ENCODE data around the gene GSDME.

GSDME gene

DNA sequence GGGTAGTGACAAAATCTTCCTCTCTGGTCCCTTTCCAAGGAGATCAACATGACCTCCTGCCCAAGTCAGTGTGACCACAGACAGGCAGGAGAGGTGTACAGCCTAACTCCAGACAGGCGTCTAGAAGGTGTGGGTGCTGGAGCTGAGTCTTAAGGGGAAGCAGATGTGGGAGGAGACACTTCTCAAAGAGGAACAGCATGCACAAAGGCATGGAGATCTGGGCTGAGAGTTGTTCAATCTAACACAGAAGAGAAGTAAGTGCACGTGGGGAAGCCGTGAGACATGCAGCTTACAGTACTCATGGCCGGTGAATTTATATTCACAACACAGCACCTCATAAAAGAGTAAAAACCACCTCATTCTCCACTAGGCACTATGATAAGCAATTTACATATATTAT, 23.8 kb upstream of the GSDME start:
- no peak overlapping the region for H3K4me3 ChIP-seq (ENCODE audit: low read depth, low read length)
- H3K9me3 ChIP-seq (ENCODE audit: control insufficient read depth, insufficient read depth, low read depth, low read length), result no peaks in the 10 kb centered on the region
- ChIA-PET POLR2A (no interaction called here), CTCF (interaction anchor here (0.6 to 1.0 kb wide), 3 partner anchors 32 to 94 kb away, joined by 3 to 5 read pairs (median 4); no protein-coding TSS in a partner anchor)
- H3K4me1 ChIP-seq (ENCODE audit: control insufficient read depth, insufficient read depth, low read length), result no peaks in the 10 kb centered on the region
- no peak for TF ChIP-seq GLI2 (tag by site-specific recombination; IDR thresholded peaks at IDR 0.05; ENCODE audit: borderline replicate concordance, low read depth)
- TF ChIP-seq ZNF366 (tag by site-specific recombination; conservative IDR thresholded peaks at IDR 0.05), result no peak
- no peak for TF ChIP-seq ZSCAN16 (tag by site-specific recombination; IDR thresholded peaks at IDR 0.05)
- TF ChIP-seq ZNF292 (tag by site-specific recombination; IDR thresholded peaks at IDR 0.05; ENCODE audit: borderline replicate concordance, low read depth), result no peak
- TF ChIP-seq ZNF776 (tag by site-specific recombination; IDR thresholded peaks at IDR 0.05; ENCODE audit: borderline replicate concordance), result no peak
- no peak for TF ChIP-seq ZBTB26 (tag by site-specific recombination; optimal IDR thresholded peaks at IDR 0.05)
- no peak for TF ChIP-seq ZNF140 (tag by site-specific recombination; IDR thresholded peaks at IDR 0.05)
- H3K27ac ChIP-seq (ENCODE audit: extremely low read depth, low read depth, low read length), result no peak overlapping the region
- H3K36me3 ChIP-seq (ENCODE audit: control insufficient read depth in 2 of 2, insufficient read depth in 1 of 2, low read length in 2 of 2), result no peaks in the 10 kb centered on the region

DNA sequence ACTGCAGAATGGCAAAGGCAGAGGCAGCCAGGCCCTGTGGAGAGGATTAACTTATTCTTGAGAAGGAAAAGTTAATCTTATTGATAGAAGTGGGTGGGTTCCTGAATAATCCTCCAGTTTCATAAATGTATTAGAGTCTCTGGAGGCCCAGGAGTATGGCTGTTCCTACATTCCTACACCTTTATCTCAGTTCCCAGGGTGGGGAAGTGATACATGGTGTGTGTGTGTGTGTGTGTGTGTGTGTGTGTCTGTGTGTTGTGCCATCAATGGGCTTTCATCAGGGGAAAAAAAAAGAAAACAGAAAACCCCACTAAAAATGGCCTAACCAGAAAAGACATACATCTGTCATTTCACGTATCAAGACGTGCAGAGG, 22.0 kb upstream of the GSDME start:
- TF ChIP-seq GLI4 (tag by site-specific recombination; IDR thresholded peaks at IDR 0.05) (no peak), MEIS1 (CRISPR knock-in tag; IDR thresholded peaks at IDR 0.05; ENCODE audit: borderline replicate concordance) (no peak), ZBTB21 (tag by site-specific recombination; IDR thresholded peaks at IDR 0.05) (no peak), SETDB1 (IDR thresholded peaks at IDR 0.05; ENCODE audit: insufficient read length, low read length) (no peak), ZNF155 (tag by site-specific recombination; IDR thresholded peaks at IDR 0.05) (no peak), BCL11A (tag by site-specific recombination; IDR thresholded peaks at IDR 0.05; ENCODE audit: low read depth) (no peak), KLF8 (tag by site-specific recombination; IDR thresholded peaks at IDR 0.05) (no peak), GLIS2 (tag by site-specific recombination; IDR thresholded peaks at IDR 0.05) (no peak), ZNF664 (tag by site-specific recombination; IDR thresholded peaks at IDR 0.05) (no peak)
- no peak overlapping the region for H3K27ac ChIP-seq (ENCODE audit: extremely low read depth, low read depth, low read length)
- H3K4me3 ChIP-seq (ENCODE audit: low read depth, low read length), result no peak overlapping the region
- no peaks in the 10 kb centered on the region for H3K36me3 ChIP-seq (ENCODE audit: control insufficient read depth in 2 of 2, insufficient read depth in 1 of 2, low read length in 2 of 2)
- H3K4me1 ChIP-seq (ENCODE audit: control insufficient read depth, insufficient read depth, low read length), result no peaks in the 10 kb centered on the region
- no peaks in the 10 kb centered on the region for H3K9me3 ChIP-seq (ENCODE audit: control insufficient read depth, insufficient read depth, low read depth, low read length)
- ChIA-PET CTCF (interaction anchor here (1.7 kb wide), 1 partner anchor 10 kb away, joined by 4 read pairs; no protein-coding TSS in a partner anchor), POLR2A (no interaction called here)

GRCh38 chr7:24778543-24779282, 21.4 kb upstream of the GSDME start:
- no peaks in the 10 kb centered on the region for H3K36me3 ChIP-seq (ENCODE audit: control insufficient read depth in 2 of 2, insufficient read depth in 1 of 2, low read length in 2 of 2)
- H3K9me3 ChIP-seq (ENCODE audit: control insufficient read depth, insufficient read depth, low read depth, low read length), result no peaks in the 10 kb centered on the region
- CTCF ChIA-PET, result interaction anchor here (1.3 to 2.8 kb wide), 3 partner anchors 10 to 320 kb away, joined by 4 to 15 read pairs (median 4); no protein-coding TSS in a partner anchor
- no peak overlapping the region for H3K27ac ChIP-seq (ENCODE audit: extremely low read depth, low read depth, low read length)
- POLR2A ChIA-PET, result no interaction called here
- H3K4me1 ChIP-seq (ENCODE audit: control insufficient read depth, insufficient read depth, low read length), result no peaks in the 10 kb centered on the region
- no peak overlapping the region for H3K4me3 ChIP-seq (ENCODE audit: low read depth, low read length)
- no peak for TF ChIP-seq PRDM1 (tag by site-specific recombination; IDR thresholded peaks at IDR 0.05)
- TF ChIP-seq, protein P1, sequence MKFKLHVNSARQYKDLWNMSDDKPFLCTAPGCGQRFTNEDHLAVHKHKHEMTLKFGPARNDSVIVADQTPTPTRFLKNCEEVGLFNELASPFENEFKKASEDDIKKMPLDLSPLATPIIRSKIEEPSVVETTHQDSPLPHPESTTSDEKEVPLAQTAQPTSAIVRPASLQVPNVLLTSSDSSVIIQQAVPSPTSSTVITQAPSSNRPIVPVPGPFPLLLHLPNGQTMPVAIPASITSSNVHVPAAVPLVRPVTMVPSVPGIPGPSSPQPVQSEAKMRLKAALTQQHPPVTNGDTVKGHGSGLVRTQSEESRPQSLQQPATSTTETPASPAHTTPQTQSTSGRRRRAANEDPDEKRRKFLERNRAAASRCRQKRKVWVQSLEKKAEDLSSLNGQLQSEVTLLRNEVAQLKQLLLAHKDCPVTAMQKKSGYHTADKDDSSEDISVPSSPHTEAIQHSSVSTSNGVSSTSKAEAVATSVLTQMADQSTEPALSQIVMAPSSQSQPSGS (tag by site-specific recombination; IDR thresholded peaks at IDR 0.05; ENCODE audit: low read depth), result no peak
- TF ChIP-seq ZNF585B (tag by site-specific recombination; IDR thresholded peaks at IDR 0.05), result no peak
- TF ChIP-seq ZNF510 (tag by site-specific recombination; IDR thresholded peaks at IDR 0.05; ENCODE audit: insufficient replicate concordance), result no peak
- no peak for TF ChIP-seq ZNF19 (tag by site-specific recombination; IDR thresholded peaks at IDR 0.05; ENCODE audit: low read depth)
- TF ChIP-seq ZNF239 (tag by site-specific recombination; IDR thresholded peaks at IDR 0.05), result no peak
- TF ChIP-seq ZNF768 (tag by site-specific recombination; IDR thresholded peaks at IDR 0.05), result no peak
- no peak for TF ChIP-seq ZNF544 (tag by site-specific recombination; IDR thresholded peaks at IDR 0.05)
- TF ChIP-seq, protein P2, sequence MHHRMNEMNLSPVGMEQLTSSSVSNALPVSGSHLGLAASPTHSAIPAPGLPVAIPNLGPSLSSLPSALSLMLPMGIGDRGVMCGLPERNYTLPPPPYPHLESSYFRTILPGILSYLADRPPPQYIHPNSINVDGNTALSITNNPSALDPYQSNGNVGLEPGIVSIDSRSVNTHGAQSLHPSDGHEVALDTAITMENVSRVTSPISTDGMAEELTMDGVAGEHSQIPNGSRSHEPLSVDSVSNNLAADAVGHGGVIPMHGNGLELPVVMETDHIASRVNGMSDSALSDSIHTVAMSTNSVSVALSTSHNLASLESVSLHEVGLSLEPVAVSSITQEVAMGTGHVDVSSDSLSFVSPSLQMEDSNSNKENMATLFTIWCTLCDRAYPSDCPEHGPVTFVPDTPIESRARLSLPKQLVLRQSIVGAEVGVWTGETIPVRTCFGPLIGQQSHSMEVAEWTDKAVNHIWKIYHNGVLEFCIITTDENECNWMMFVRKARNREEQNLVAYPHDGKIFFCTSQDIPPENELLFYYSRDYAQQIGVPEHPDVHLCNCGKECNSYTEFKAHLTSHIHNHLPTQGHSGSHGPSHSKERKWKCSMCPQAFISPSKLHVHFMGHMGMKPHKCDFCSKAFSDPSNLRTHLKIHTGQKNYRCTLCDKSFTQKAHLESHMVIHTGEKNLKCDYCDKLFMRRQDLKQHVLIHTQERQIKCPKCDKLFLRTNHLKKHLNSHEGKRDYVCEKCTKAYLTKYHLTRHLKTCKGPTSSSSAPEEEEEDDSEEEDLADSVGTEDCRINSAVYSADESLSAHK (tag by site-specific recombination; IDR thresholded peaks at IDR 0.05), result no peak
- no peak for TF ChIP-seq GLIS1 (tag by site-specific recombination; IDR thresholded peaks at IDR 0.05)
- TF ChIP-seq ZNF426 (tag by site-specific recombination; IDR thresholded peaks at IDR 0.05), result no peak

Measured in HEK293 (cell line).